Measurements from ENCODE around the gene N4BP2L2. TPM values are rescaled to one million over a fixed set of nuclear protein-coding genes. Genes with fewer than 3 reads are reported as not detected.

N4BP2L2 gene
- total and polyA plus RNA-seq, 4 donors, result 41.1 to 402 (median 75.0) TPM

DNA sequence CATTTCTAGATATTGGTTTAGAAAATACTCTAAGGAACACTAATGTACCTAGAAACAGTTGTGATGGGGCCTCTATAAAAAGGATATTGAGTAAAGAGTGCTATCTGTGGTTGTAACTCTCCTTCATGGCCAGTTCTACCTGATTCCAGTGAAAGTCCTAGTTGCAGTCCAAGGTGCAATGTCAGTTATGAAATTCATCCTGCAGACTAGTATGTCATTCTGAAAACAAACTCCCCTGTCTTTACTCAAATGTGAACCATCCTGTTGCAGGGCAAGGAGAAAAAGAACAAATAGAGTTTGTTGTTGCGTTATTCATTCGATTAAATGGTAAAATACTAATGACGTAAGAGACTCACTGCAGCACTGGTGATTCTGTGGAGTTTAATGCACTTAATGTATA lies 92.4 kb downstream of the N4BP2L2 start:
- DNase-seq (no peak), ATAC-seq (ENCODE audit: insufficient read depth, low FRiP score) (no peak)
- H3K27ac ChIP-seq (ENCODE audit: low read depth in 1 of 2, low read length in 1 of 2), result no peak overlapping the region
- peaks cover 0 to 8% (median 3%) of the 10 kb centered on the region in 5 donors for H3K4me1 ChIP-seq (ENCODE audit: control insufficient read depth in 5 of 5, insufficient read depth in 5 of 5, low read length in 5 of 5)
- H3K27me3 ChIP-seq (ENCODE audit: control insufficient read depth in 3 of 3, insufficient read depth in 3 of 3, low read length in 2 of 3), result no peaks in the 10 kb centered on the region
- H3K9me3 ChIP-seq (ENCODE audit: control insufficient read depth in 4 of 4, insufficient read depth in 3 of 4, low read length in 3 of 4), result no peaks in the 10 kb centered on the region
- TF ChIP-seq, protein P1, sequence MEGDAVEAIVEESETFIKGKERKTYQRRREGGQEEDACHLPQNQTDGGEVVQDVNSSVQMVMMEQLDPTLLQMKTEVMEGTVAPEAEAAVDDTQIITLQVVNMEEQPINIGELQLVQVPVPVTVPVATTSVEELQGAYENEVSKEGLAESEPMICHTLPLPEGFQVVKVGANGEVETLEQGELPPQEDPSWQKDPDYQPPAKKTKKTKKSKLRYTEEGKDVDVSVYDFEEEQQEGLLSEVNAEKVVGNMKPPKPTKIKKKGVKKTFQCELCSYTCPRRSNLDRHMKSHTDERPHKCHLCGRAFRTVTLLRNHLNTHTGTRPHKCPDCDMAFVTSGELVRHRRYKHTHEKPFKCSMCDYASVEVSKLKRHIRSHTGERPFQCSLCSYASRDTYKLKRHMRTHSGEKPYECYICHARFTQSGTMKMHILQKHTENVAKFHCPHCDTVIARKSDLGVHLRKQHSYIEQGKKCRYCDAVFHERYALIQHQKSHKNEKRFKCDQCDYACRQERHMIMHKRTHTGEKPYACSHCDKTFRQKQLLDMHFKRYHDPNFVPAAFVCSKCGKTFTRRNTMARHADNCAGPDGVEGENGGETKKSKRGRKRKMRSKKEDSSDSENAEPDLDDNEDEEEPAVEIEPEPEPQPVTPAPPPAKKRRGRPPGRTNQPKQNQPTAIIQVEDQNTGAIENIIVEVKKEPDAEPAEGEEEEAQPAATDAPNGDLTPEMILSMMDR (IDR thresholded peaks at IDR 0.05; ENCODE audit: control extremely low read depth, extremely low read depth), result no peak
- peaks cover 0 to 4% (median 1%) of the 10 kb centered on the region in 4 donors for H3K36me3 ChIP-seq (ENCODE audit: control insufficient read depth in 4 of 4, insufficient read depth in 4 of 4, low read length in 4 of 4)
- H3K9ac ChIP-seq (ENCODE audit: insufficient read depth in 1 of 2, low read length in 2 of 2), result no peak overlapping the region
- WGBS, 2 donors, result 79 to 92% methylated on average over 3 of the region's 3 CpGs
- no peak overlapping the region for H3K4me3 ChIP-seq

DNA sequence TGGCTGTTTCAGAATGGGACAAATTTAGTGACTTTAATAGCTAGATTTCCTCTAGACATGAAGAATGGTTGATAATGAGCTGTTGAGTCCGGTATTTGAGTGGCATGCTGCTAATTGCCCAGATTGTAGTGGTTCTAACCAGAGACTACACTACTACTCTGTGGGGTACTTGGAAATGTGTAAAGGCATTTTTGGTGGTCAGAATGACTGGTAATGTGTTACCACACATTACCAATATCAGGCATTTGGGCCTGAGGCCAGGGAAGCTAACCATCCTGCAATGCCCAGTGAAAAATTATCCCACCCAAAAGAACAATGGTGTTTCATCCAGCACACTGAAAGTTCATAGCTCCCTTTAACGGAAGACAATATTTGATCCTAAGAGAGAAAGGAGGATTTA lies 93.1 kb downstream of the N4BP2L2 start:
- DNase-seq (no peak), ATAC-seq (ENCODE audit: insufficient read depth, low FRiP score) (no peak)
- WGBS, 2 donors, result 96 to 97% methylated on average over 2 of the region's 2 CpGs
- H3K27me3 ChIP-seq (ENCODE audit: control insufficient read depth in 3 of 3, insufficient read depth in 3 of 3, low read length in 2 of 3), result no peaks in the 10 kb centered on the region
- peaks cover 0 to 8% (median 3%) of the 10 kb centered on the region in 5 donors for H3K4me1 ChIP-seq (ENCODE audit: control insufficient read depth in 5 of 5, insufficient read depth in 5 of 5, low read length in 5 of 5)
- H3K4me3 ChIP-seq, result no peak overlapping the region
- H3K9me3 ChIP-seq (ENCODE audit: control insufficient read depth in 4 of 4, insufficient read depth in 3 of 4, low read length in 3 of 4), result no peaks in the 10 kb centered on the region
- H3K27ac ChIP-seq (ENCODE audit: low read depth in 1 of 2, low read length in 1 of 2), result no peak overlapping the region
- no peak overlapping the region for H3K9ac ChIP-seq (ENCODE audit: insufficient read depth in 1 of 2, low read length in 2 of 2)
- peaks cover 0 to 2% (median 0%) of the 10 kb centered on the region in 4 donors for H3K36me3 ChIP-seq (ENCODE audit: control insufficient read depth in 4 of 4, insufficient read depth in 4 of 4, low read length in 4 of 4)
- TF ChIP-seq, protein P1 (IDR thresholded peaks at IDR 0.05; ENCODE audit: control extremely low read depth, extremely low read depth), result no peak

DNA sequence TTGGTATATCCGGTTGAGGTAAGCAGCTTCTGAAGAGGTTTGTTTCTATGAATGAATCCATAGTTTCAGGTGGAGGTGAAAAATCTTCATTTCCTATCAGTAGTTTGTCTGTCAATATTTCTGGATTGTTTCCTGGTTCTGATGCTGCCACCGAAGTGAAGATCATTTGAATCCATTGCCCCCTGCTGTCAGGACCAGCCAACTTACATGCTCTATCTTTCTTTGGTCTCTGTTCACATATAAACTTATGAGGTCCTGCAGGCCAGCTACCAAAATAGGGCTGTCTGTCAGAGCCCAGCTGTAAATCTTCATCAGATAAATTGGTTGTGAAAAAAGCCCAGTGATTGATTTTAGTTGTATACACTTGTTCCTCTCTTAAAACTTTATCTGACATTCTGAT lies 95.5 kb downstream of the N4BP2L2 start:
- peak in 1 of 3 donors; percentile 41 for DNase-seq
- ATAC-seq (ENCODE audit: insufficient read depth, low FRiP score), result no peak
- WGBS, 2 donors, result 33 to 44% methylated on average over 2 of the region's 2 CpGs

More for the DNA sequence above, 95.5 kb downstream of the N4BP2L2 start:
- Histone ChIP-seq H3K27me3 (ENCODE audit: control insufficient read depth in 3 of 3, insufficient read depth in 3 of 3, low read length in 2 of 3) (no peaks in the 10 kb centered on the region), H3K9ac (ENCODE audit: insufficient read depth in 1 of 2, low read length in 2 of 2) (no peak overlapping the region), H3K36me3 (ENCODE audit: control insufficient read depth in 4 of 4, insufficient read depth in 4 of 4, low read length in 4 of 4) (peaks cover 0 to 4% (median 0%) of the 10 kb centered on the region in 4 donors), H3K9me3 (ENCODE audit: control insufficient read depth in 4 of 4, insufficient read depth in 3 of 4, low read length in 3 of 4) (no peaks in the 10 kb centered on the region), H3K4me1 (ENCODE audit: control insufficient read depth in 5 of 5, insufficient read depth in 5 of 5, low read length in 5 of 5) (peaks cover 0 to 7% (median 3%) of the 10 kb centered on the region in 5 donors), H3K27ac (ENCODE audit: low read depth in 1 of 2, low read length in 1 of 2) (no peak overlapping the region), H3K4me3 (no peak overlapping the region)
- TF ChIP-seq, protein P1 (IDR thresholded peaks at IDR 0.05; ENCODE audit: control extremely low read depth, extremely low read depth), result peak; percentile 32

All from lung (tissue), 12 donors.